Measurements from ENCODE around the gene ROBO1. TPM values are rescaled to one million over a fixed set of nuclear protein-coding genes. Genes with fewer than 3 reads are reported as not detected.

Gene ROBO1
- total RNA-seq, 3 donors from 2014 or later: 12.7 to 50.7 (median 23.6) TPM

DNA sequence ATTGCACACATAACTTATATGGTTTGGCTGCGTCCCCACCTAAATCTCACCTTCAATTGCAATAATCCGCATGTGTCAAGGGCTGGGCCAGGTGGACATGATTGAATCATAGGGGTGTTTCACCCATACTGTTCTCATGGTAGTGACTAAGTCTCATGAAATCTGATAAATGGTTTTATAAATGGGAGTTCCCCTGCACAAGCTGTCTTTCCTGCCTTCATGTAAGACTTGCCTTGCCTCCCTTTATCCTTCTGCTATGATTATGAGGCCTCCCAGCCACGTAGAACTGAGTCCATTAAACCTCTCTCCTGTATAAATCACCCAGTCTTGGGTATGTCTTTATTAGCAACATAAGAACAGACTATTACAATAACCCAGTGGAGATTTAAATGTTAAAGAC is 653.9 kb downstream of the ROBO1 start:
- no peak overlapping the region for H3K4me3 ChIP-seq

DNA sequence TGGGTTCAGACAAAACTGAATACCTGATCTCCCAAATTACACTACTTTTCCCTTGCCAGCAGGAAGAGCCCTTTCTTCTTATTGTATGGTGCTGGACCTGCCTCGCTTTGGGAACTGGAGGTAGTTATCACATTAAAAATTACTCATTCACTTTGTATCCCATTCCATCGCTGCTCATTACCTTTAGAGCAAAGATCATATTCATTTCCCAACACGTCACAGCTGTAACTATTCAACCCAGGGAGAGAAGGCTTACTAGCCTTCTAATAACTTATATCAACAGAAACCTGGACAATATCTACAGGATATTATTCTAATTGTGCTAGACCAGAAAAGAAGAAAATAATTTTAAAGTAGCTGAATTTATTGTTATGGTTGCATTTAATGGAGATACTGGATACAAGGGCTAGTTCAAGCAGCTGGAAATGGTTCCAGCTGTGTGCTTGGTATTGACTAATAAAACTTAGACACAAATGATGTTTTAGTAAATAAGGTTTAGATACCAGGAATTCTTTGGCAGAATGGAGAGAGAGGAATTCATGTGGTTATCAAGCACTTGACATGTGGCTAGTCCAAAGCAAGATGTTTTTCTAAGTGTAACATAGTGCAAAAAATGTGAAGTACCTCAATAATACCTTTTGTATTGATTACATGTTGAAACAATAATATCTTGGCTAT is 656.3 kb downstream of the ROBO1 start:
- no peaks in the 10 kb centered on the region for H3K9me3 ChIP-seq
- DNase-seq (ENCODE audit: low spot score in 2 of 2): no peak
- H3K4me1 ChIP-seq: no peaks in the 10 kb centered on the region
- H3K4me3 ChIP-seq: no peak overlapping the region
- no peaks in the 10 kb centered on the region for H3K27me3 ChIP-seq
- no peak for TF ChIP-seq POLR2A (IDR thresholded peaks at IDR 0.05)
- no peak for TF ChIP-seq POLR2AphosphoS5 (IDR thresholded peaks at IDR 0.05)
- TF ChIP-seq, protein P1, sequence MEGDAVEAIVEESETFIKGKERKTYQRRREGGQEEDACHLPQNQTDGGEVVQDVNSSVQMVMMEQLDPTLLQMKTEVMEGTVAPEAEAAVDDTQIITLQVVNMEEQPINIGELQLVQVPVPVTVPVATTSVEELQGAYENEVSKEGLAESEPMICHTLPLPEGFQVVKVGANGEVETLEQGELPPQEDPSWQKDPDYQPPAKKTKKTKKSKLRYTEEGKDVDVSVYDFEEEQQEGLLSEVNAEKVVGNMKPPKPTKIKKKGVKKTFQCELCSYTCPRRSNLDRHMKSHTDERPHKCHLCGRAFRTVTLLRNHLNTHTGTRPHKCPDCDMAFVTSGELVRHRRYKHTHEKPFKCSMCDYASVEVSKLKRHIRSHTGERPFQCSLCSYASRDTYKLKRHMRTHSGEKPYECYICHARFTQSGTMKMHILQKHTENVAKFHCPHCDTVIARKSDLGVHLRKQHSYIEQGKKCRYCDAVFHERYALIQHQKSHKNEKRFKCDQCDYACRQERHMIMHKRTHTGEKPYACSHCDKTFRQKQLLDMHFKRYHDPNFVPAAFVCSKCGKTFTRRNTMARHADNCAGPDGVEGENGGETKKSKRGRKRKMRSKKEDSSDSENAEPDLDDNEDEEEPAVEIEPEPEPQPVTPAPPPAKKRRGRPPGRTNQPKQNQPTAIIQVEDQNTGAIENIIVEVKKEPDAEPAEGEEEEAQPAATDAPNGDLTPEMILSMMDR (IDR thresholded peaks at IDR 0.05): no peak
- H3K27ac ChIP-seq: no peak overlapping the region
- intact Hi-C loops (cut with DNase I; ENCODE audit: low total_unique reads): no loop called here
- no peaks in the 10 kb centered on the region for H3K36me3 ChIP-seq

More for the DNA sequence above, 653.9 kb downstream of the ROBO1 start:
- Histone ChIP-seq H3K27me3 (no peaks in the 10 kb centered on the region), H3K36me3 (no peaks in the 10 kb centered on the region), H3K4me1 (no peaks in the 10 kb centered on the region), H3K9me3 (no peaks in the 10 kb centered on the region), H3K27ac (no peak overlapping the region)
- intact Hi-C loops (cut with DNase I; ENCODE audit: low total_unique reads): no loop called here
- no peak for TF ChIP-seq POLR2A (IDR thresholded peaks at IDR 0.05)
- TF ChIP-seq, protein P1 (IDR thresholded peaks at IDR 0.05): no peak
- no peak for TF ChIP-seq POLR2AphosphoS5 (IDR thresholded peaks at IDR 0.05)
- no peak for DNase-seq (ENCODE audit: low spot score in 2 of 2)

DNA sequence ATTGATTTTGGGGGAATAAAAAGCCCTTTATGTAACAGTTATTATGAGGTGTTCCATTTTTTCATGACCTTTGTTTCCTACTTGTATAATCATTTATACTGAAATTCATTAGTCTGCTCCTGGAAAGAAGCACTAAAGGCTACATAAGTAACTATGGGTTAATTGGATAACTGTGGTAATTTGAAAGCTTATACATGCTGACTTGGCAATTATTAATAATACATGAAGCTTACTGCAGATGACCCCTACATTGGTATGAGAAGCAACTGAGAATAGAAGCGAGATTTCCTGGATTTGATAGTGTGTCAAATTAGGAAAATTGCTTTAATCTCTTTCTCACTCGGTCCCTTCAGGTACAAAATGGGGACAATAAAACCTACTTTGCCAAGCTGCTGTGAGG is 658.0 kb downstream of the ROBO1 start:
- H3K4me1 ChIP-seq: no peaks in the 10 kb centered on the region
- intact Hi-C loops (cut with DNase I; ENCODE audit: low total_unique reads): no loop called here
- no peak for DNase-seq (ENCODE audit: low spot score in 2 of 2)
- H3K9me3 ChIP-seq: no peaks in the 10 kb centered on the region
- no peaks in the 10 kb centered on the region for H3K36me3 ChIP-seq
- no peak overlapping the region for H3K4me3 ChIP-seq
- no peak overlapping the region for H3K27ac ChIP-seq
- TF ChIP-seq, protein P1 (IDR thresholded peaks at IDR 0.05): no peak
- TF ChIP-seq POLR2AphosphoS5 (IDR thresholded peaks at IDR 0.05) (no peak), POLR2A (IDR thresholded peaks at IDR 0.05) (no peak)
- H3K27me3 ChIP-seq: no peaks in the 10 kb centered on the region

DNA sequence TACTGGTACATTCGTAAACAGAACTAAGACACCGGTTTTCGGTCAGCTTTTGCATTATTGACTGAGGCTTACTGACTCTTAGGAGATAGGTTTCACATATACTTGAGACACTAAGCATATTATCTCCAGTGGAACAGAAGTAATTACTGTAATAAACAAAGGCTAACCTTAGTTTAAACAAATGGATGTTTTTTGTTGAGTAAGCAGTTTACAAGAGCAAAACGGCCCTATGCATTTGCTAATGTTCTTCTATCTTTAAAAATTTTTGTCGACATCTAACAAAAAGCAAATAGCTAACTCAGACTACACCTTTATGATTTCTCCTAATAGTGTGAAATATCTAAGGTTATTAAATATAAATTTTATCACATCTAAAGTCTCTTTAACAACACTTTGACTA is 664.5 kb downstream of the ROBO1 start:
- DNase-seq (ENCODE audit: low spot score in 2 of 2): no peak
- Histone ChIP-seq H3K4me1 (no peaks in the 10 kb centered on the region), H3K36me3 (no peaks in the 10 kb centered on the region), H3K27me3 (no peaks in the 10 kb centered on the region), H3K9me3 (no peaks in the 10 kb centered on the region), H3K27ac (no peak overlapping the region), H3K4me3 (no peak overlapping the region)
- intact Hi-C loops (cut with DNase I; ENCODE audit: low total_unique reads): no loop called here
- TF ChIP-seq POLR2A (IDR thresholded peaks at IDR 0.05): no peak
- TF ChIP-seq, protein P1 (IDR thresholded peaks at IDR 0.05): no peak
- TF ChIP-seq POLR2AphosphoS5 (IDR thresholded peaks at IDR 0.05): no peak

DNA sequence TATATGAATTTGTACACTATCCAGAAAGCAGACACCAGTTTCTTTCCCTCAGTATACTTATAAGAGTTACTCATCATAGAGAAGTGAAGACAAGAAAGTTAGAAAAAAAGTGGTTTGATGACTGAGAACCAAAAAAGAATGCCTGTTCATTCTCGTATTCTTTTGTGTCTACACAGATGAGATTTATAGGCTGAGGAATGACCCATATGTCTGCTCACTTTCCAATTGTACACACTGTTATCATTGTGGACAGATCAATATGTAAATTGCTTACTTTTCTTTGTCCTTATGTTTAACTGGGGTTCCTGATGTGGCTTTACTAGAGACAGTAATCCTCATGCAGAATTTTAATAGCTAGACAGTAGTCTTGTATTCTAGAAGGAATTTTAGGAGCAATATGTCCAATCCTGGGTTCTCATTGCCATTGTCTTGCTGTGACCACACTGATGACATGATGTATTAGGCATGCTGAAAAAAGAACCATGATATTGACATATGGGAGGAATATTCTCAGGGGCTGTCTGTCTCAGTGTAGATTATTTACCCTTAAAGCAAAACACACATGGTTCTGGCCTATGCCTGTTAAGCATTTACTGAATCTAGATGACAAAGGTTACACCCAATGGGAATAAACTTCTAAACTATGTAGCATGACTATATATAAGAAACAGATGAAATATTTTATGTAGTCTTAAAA is 669.7 kb downstream of the ROBO1 start:
- no peak for DNase-seq (ENCODE audit: low spot score in 2 of 2)
- Histone ChIP-seq H3K4me1 (no peaks in the 10 kb centered on the region), H3K27ac (no peak overlapping the region), H3K9me3 (no peaks in the 10 kb centered on the region), H3K4me3 (no peak overlapping the region), H3K27me3 (no peaks in the 10 kb centered on the region), H3K36me3 (no peaks in the 10 kb centered on the region)
- TF ChIP-seq, protein P1 (IDR thresholded peaks at IDR 0.05): no peak
- no peak for TF ChIP-seq POLR2A (IDR thresholded peaks at IDR 0.05)
- no peak for TF ChIP-seq POLR2AphosphoS5 (IDR thresholded peaks at IDR 0.05)
- intact Hi-C loops (cut with DNase I; ENCODE audit: low total_unique reads): loop anchor here (10.0 kb wide), 1 partner anchor 283 kb away; no protein-coding TSS in a partner anchor
